Uterus (tissue), 4 donors: ENCODE data around the gene ST8SIA5. TPM values are rescaled to one million over a fixed set of nuclear protein-coding genes. Genes with fewer than 3 reads are reported as not detected.

Experiments
- DNase-seq, 2 donors: peaks; one replicate each; pipeline ENCODE4 v3.0.0-alpha.2; 2019 to 2020
- H3K27ac ChIP-seq, 2 donors: fragments of 200-600 bp; sonication (generic); 1 replicate in 1 of 2; 2 replicates in 1 of 2; pipeline ENCODE4 v1.5.1; 2016 to 2018
- H3K27me3 ChIP-seq, 2 donors: fragments of 200-600 bp; sonication (generic); one replicate each; pipeline ENCODE4 v1.5.1; 2018 to 2019; ENCODE audit warnings: control low read depth in 1 of 2
- H3K36me3 ChIP-seq, 2 donors: fragments of 200-600 bp; sonication (generic); one replicate each; pipeline ENCODE4 v1.5.1; 2019; ENCODE audit warnings: control low read depth in 1 of 2
- H3K4me1 ChIP-seq, 2 donors: fragments of 200-600 bp; sonication (generic); one replicate each; pipeline ENCODE4 v1.5.1; 2018 to 2019; ENCODE audit warnings: control low read depth in 1 of 2
- H3K4me3 ChIP-seq, 2 donors: fragments of 200-600 bp; sonication (generic); 1 replicate in 1 of 2; 2 replicates in 1 of 2; pipeline ENCODE4 v1.5.1; 2018 to 2019; ENCODE audit warnings: mild to moderate bottlenecking in 1 of 2
- H3K9me3 ChIP-seq, 2 donors: fragments of 200-600 bp; sonication (generic); one replicate each; pipeline ENCODE4 v1.5.1; 2019; ENCODE audit warnings: control low read depth in 1 of 2
- CTCF ChIP-seq, 4 experiments: fragments of 200-600 bp in 2 of 4; fragments of 450-650 bp in 2 of 4; sonication (generic) in 2 of 4; IDR thresholded peaks; one replicate each; pipeline ENCODE4 v1.5.1; 2016 to 2019; ENCODE audit warnings: antibody characterized with exemption in 4 of 4, mild to moderate bottlenecking in 2 of 4, moderate library complexity in 1 of 4
- POLR2A ChIP-seq, 2 donors: fragments of 450-650 bp; IDR thresholded peaks; one replicate each; pipeline ENCODE4 v1.6.1; 2016; ENCODE audit warnings: antibody characterized with exemption in 2 of 2, mild to moderate bottlenecking in 1 of 2, moderate library complexity in 1 of 2
- intact Hi-C: fragments of 100-400 bp; cut with DNase I; formaldehyde crosslinking; loops from one replicate; pipeline ENCODE4 v1.15.1; 2023; ENCODE audit warnings: low total_unique reads
- total RNA-seq, 4 donors: library from RNA; depleted of rRNA in 3 of 4; stranded (reverse); fragments of >200 nt in 3 of 4; gene quantifications; one replicate each; pipeline versions ENCODE4 v1.1.0 to v1.2.4, GENCODE V29; 2014 to 2023
- donor health status: DM: yes; HTN: yes; CAD: no.

Gene ST8SIA5
- total RNA-seq, 4 donors from 2014 or later, result 0.76 TPM; not detected in 3

GRCh38 chr18:46732801-46733200 is 24.1 kb downstream of the ST8SIA5 start:
- H3K27ac ChIP-seq, result no peak overlapping the region
- no peaks in the 10 kb centered on the region for H3K36me3 ChIP-seq
- no peak overlapping the region for H3K4me3 ChIP-seq
- no peaks in the 10 kb centered on the region for H3K4me1 ChIP-seq
- DNase-seq, result no peak
- H3K9me3 ChIP-seq, result no peaks in the 10 kb centered on the region
- no peaks in the 10 kb centered on the region for H3K27me3 ChIP-seq
- TF ChIP-seq CTCF (IDR thresholded peaks at IDR 0.05) (no peak), POLR2A (IDR thresholded peaks at IDR 0.05) (no peak)
- intact Hi-C loops, result no loop called here

- Histone ChIP-seq H3K27me3 (no peaks in the 10 kb centered on the region), H3K27ac (no peak overlapping the region), H3K4me1 (no peaks in the 10 kb centered on the region), H3K36me3 (no peaks in the 10 kb centered on the region), H3K9me3 (no peaks in the 10 kb centered on the region), H3K4me3 (no peak overlapping the region)
- DNase-seq, result no peak
- TF ChIP-seq POLR2A (IDR thresholded peaks at IDR 0.05) (no peak), CTCF (IDR thresholded peaks at IDR 0.05) (no peak)
- intact Hi-C loops, result no loop called here
These were observed 24.7 kb downstream of the ST8SIA5 start for GRCh38 chr18:46732201-46732600.

GRCh38 chr18:46731316-46731715 is 25.5 kb downstream of the ST8SIA5 start:
- Histone ChIP-seq H3K27me3 (no peaks in the 10 kb centered on the region), H3K4me1 (no peaks in the 10 kb centered on the region), H3K4me3 (no peak overlapping the region), H3K27ac (no peak overlapping the region), H3K9me3 (no peaks in the 10 kb centered on the region), H3K36me3 (no peaks in the 10 kb centered on the region)
- TF ChIP-seq CTCF (IDR thresholded peaks at IDR 0.05) (no peak), POLR2A (IDR thresholded peaks at IDR 0.05) (no peak)
- DNase-seq, result no peak
- intact Hi-C loops, result no loop called here

GRCh38 chr18:46728219-46728930 is 28.5 kb downstream of the ST8SIA5 start:
- no peak for TF ChIP-seq CTCF (IDR thresholded peaks at IDR 0.05)
- no peak for TF ChIP-seq POLR2A (IDR thresholded peaks at IDR 0.05)
- no peak for DNase-seq
- intact Hi-C loops, result no loop called here
- Histone ChIP-seq H3K9me3 (no peaks in the 10 kb centered on the region), H3K27me3 (no peaks in the 10 kb centered on the region), H3K36me3 (no peaks in the 10 kb centered on the region), H3K4me1 (no peaks in the 10 kb centered on the region), H3K4me3 (no peak overlapping the region), H3K27ac (no peak overlapping the region)

GRCh38 chr18:46727177-46727576 is 29.7 kb downstream of the ST8SIA5 start:
- Histone ChIP-seq H3K36me3 (no peaks in the 10 kb centered on the region), H3K27ac (no peak overlapping the region), H3K4me1 (no peaks in the 10 kb centered on the region), H3K9me3 (no peaks in the 10 kb centered on the region), H3K27me3 (no peaks in the 10 kb centered on the region), H3K4me3 (no peak overlapping the region)
- intact Hi-C loops, result no loop called here
- no peak for TF ChIP-seq CTCF (IDR thresholded peaks at IDR 0.05)
- TF ChIP-seq POLR2A (IDR thresholded peaks at IDR 0.05), result no peak
- no peak for DNase-seq
